SK-N-SH treated with all-trans-retinoic acid at 6 μM for 48 hours (cell line): ENCODE measurements around the gene DLG1.
A peak's percentile ranks its signal among the peaks of the same experiment; 100 is the strongest.

ENCODE experiments used
- ATAC-seq: fragments of 200-7000 bp; cut with Tn5 transposase; 3 replicates; pipeline ENCODE4 v1.9.1; 2020; ENCODE audit warnings: mild to moderate bottlenecking, moderate library complexity
- ARNTL ChIP-seq: fragments of 450-650 bp; formaldehyde crosslinking; IDR thresholded peaks from 2 replicates; pipeline ENCODE4 v1.5.0; 2020; ENCODE audit warnings: low read depth, mild to moderate bottlenecking, moderate library complexity, borderline replicate concordance
- BACH2 ChIP-seq: fragments of 250-450 bp; sonication (Bioruptor Pico); IDR thresholded peaks from 2 replicates; pipeline ENCODE4 v1.9.0; 2021; ENCODE audit warnings: mild to moderate bottlenecking, borderline replicate concordance
- CREB5 ChIP-seq: fragments of 250-450 bp; sonication (Bioruptor Pico); IDR thresholded peaks from 2 replicates; pipeline ENCODE4 v1.5.1; 2020; ENCODE audit warnings: low read depth, mild to moderate bottlenecking, moderate library complexity
- CSDC2 ChIP-seq: fragments of 250-450 bp; sonication (Bioruptor Pico); IDR thresholded peaks from 2 replicates; pipeline ENCODE4 v1.5.0; 2020; ENCODE audit warnings: mild to moderate bottlenecking, moderate library complexity
- ESRRG ChIP-seq: fragments of 250-450 bp; sonication (Bioruptor Pico); IDR thresholded peaks from 2 replicates; pipeline ENCODE4 v1.6.1; 2021; ENCODE audit warnings: mild to moderate bottlenecking
- ISL1 ChIP-seq: fragments of 250-450 bp; sonication (Bioruptor Pico); IDR thresholded peaks from 2 replicates; pipeline ENCODE4 v2.1.2; 2022; ENCODE audit warnings: mild to moderate bottlenecking, moderate library complexity
- OSR1 ChIP-seq: fragments of 250-450 bp; sonication (Bioruptor Pico); IDR thresholded peaks from 2 replicates; pipeline ENCODE4 v1.8.0; 2022; ENCODE audit warnings: moderate library complexity, mild to moderate bottlenecking, inconsistent platforms
- PPARA ChIP-seq: fragments of 250-450 bp; sonication (Bioruptor Pico); IDR thresholded peaks from 2 replicates; pipeline ENCODE4 v1.5.0; 2020; ENCODE audit warnings: mild to moderate bottlenecking, borderline replicate concordance
- RARB ChIP-seq: fragments of 250-450 bp; sonication (Bioruptor Pico); IDR thresholded peaks from 2 replicates; pipeline ENCODE4 v1.8.0; 2021; ENCODE audit warnings: mild to moderate bottlenecking, moderate library complexity
- SNAI2 ChIP-seq: fragments of 250-450 bp; sonication (Bioruptor Pico); IDR thresholded peaks from 2 replicates; pipeline ENCODE4 v1.5.0; 2020; ENCODE audit warnings: mild to moderate bottlenecking, moderate library complexity
- TCF4 ChIP-seq: fragments of 250-450 bp; sonication (Bioruptor Pico); IDR thresholded peaks from 2 replicates; pipeline ENCODE4 v1.8.0; 2021; ENCODE audit warnings: mild to moderate bottlenecking, moderate library complexity, borderline replicate concordance
- TOX ChIP-seq: fragments of 250-450 bp; sonication (Bioruptor Pico); IDR thresholded peaks from 2 replicates; pipeline ENCODE4 v1.8.0; 2021; ENCODE audit warnings: mild to moderate bottlenecking, moderate library complexity, borderline replicate concordance
- ZC3H10 ChIP-seq: fragments of 250-450 bp; sonication (Bioruptor Pico); IDR thresholded peaks from 2 replicates; pipeline ENCODE4 v1.5.1; 2021; ENCODE audit warnings: mild to moderate bottlenecking, moderate library complexity
- ZFP3 ChIP-seq: fragments of 250-450 bp; sonication (Bioruptor Pico); IDR thresholded peaks from 2 replicates; pipeline ENCODE4 v1.5.0; 2020; ENCODE audit warnings: mild to moderate bottlenecking, moderate library complexity
- ZFP30 ChIP-seq: fragments of 450-650 bp; formaldehyde crosslinking; IDR thresholded peaks from 2 replicates; pipeline ENCODE4 v1.5.0; 2022; ENCODE audit warnings: mild to moderate bottlenecking, moderate library complexity
- ZNF565 ChIP-seq: fragments of 450-650 bp; formaldehyde crosslinking; conservative IDR thresholded peaks from 2 replicates; pipeline ENCODE4 v1.5.0; 2020; ENCODE audit warnings: low read depth, mild to moderate bottlenecking, moderate library complexity
- ZNF70 ChIP-seq: fragments of 450-650 bp; formaldehyde crosslinking; IDR thresholded peaks from 2 replicates; pipeline ENCODE4 v1.5.0; 2020; ENCODE audit warnings: mild to moderate bottlenecking, moderate library complexity
- ZNF8 ChIP-seq: fragments of 450-650 bp; formaldehyde crosslinking; IDR thresholded peaks from 2 replicates; pipeline ENCODE4 v1.5.0; 2020; ENCODE audit warnings: mild to moderate bottlenecking, moderate library complexity
- TF ChIP-seq, protein P1 (sequence below): fragments of 250-450 bp; sonication (Bioruptor Pico); IDR thresholded peaks from 2 replicates; pipeline ENCODE4 v1.8.0; 2020; ENCODE audit warnings: mild to moderate bottlenecking, moderate library complexity, borderline replicate concordance
- TF ChIP-seq, protein P2 (sequence below): fragments of 250-450 bp; sonication (Bioruptor Pico); IDR thresholded peaks from 2 replicates; pipeline ENCODE4 v1.5.1; 2021; ENCODE audit warnings: mild to moderate bottlenecking, moderate library complexity
- TF ChIP-seq, protein P3 (sequence below): fragments of 250-450 bp; sonication (Bioruptor Pico); IDR thresholded peaks from 2 replicates; pipeline ENCODE4 v1.8.0; 2021; ENCODE audit warnings: low read depth, mild to moderate bottlenecking, moderate library complexity, borderline replicate concordance
- TF ChIP-seq, protein P4 (sequence below): fragments of 250-450 bp; sonication (Bioruptor Pico); IDR thresholded peaks from 2 replicates; pipeline ENCODE4 v1.5.0; 2020; ENCODE audit warnings: mild to moderate bottlenecking, moderate library complexity

DLG1 gene

GRCh38 chr3:197155046-197155445, 143.4 kb downstream of the DLG1 start:
- ATAC-seq = no peak
- TF ChIP-seq ZNF70 (CRISPR knock-in tag) (no peak), SNAI2 (CRISPR knock-in tag) (no peak), TOX (no peak), ZFP30 (CRISPR knock-in tag) (no peak)

DNA sequence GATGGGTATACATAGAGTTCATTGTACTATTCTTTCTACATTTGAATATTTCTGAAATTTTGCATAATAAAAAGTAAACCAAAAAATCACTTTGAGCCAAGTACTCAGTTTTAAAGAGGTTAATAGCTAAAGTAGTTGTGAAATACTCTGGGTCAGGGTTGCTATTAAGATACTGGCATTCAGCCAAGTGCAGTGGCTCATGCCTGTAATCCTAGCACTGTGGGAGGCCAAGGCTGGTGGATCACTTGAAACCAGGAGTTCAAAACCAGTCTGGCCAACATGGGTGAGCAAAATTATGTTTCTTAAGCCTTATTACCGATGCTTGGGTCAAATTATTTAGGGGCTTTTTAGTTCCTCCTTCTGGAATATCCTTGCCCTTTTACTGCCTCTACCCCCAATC, 146.8 kb downstream of the DLG1 start:
- peak; percentile 56; the same call in 1 of the 3 replicates for ATAC-seq
- TF ChIP-seq SNAI2 (CRISPR knock-in tag) = no peak
- no peak for TF ChIP-seq ARNTL (CRISPR knock-in tag)
- no peak for TF ChIP-seq CREB5 (CRISPR knock-in tag)
- TF ChIP-seq, protein P1, sequence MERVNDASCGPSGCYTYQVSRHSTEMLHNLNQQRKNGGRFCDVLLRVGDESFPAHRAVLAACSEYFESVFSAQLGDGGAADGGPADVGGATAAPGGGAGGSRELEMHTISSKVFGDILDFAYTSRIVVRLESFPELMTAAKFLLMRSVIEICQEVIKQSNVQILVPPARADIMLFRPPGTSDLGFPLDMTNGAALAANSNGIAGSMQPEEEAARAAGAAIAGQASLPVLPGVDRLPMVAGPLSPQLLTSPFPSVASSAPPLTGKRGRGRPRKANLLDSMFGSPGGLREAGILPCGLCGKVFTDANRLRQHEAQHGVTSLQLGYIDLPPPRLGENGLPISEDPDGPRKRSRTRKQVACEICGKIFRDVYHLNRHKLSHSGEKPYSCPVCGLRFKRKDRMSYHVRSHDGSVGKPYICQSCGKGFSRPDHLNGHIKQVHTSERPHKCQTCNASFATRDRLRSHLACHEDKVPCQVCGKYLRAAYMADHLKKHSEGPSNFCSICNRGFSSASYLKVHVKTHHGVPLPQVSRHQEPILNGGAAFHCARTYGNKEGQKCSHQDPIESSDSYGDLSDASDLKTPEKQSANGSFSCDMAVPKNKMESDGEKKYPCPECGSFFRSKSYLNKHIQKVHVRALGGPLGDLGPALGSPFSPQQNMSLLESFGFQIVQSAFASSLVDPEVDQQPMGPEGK (CRISPR knock-in tag) = no peak
- TF ChIP-seq ZFP3 (CRISPR knock-in tag) = no peak
- TF ChIP-seq, protein P2, sequence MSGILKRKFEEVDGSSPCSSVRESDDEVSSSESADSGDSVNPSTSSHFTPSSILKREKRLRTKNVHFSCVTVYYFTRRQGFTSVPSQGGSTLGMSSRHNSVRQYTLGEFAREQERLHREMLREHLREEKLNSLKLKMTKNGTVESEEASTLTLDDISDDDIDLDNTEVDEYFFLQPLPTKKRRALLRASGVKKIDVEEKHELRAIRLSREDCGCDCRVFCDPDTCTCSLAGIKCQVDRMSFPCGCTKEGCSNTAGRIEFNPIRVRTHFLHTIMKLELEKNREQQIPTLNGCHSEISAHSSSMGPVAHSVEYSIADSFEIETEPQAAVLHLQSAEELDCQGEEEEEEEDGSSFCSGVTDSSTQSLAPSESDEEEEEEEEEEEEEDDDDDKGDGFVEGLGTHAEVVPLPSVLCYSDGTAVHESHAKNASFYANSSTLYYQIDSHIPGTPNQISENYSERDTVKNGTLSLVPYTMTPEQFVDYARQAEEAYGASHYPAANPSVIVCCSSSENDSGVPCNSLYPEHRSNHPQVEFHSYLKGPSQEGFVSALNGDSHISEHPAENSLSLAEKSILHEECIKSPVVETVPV (CRISPR knock-in tag) = no peak
- TF ChIP-seq CSDC2 (CRISPR knock-in tag) = no peak
- no peak for TF ChIP-seq TOX
- TF ChIP-seq PPARA (CRISPR knock-in tag) = no peak
- no peak for TF ChIP-seq BACH2 (CRISPR knock-in tag)
- no peak for TF ChIP-seq RARB
- TF ChIP-seq, protein P3, sequence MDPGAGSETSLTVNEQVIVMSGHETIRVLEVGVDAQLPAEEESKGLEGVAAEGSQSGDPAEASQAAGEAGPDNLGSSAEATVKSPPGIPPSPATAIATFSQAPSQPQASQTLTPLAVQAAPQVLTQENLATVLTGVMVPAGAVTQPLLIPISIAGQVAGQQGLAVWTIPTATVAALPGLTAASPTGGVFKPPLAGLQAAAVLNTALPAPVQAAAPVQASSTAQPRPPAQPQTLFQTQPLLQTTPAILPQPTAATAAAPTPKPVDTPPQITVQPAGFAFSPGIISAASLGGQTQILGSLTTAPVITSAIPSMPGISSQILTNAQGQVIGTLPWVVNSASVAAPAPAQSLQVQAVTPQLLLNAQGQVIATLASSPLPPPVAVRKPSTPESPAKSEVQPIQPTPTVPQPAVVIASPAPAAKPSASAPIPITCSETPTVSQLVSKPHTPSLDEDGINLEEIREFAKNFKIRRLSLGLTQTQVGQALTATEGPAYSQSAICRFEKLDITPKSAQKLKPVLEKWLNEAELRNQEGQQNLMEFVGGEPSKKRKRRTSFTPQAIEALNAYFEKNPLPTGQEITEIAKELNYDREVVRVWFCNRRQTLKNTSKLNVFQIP (CRISPR knock-in tag) = no peak
- TF ChIP-seq ISL1 (CRISPR knock-in tag) = no peak
- TF ChIP-seq ZC3H10 (CRISPR knock-in tag) = no peak
- no peak for TF ChIP-seq ZFP30 (CRISPR knock-in tag)
- no peak for TF ChIP-seq OSR1 (CRISPR knock-in tag)
- no peak for TF ChIP-seq ZNF565 (CRISPR knock-in tag)
- no peak for TF ChIP-seq TCF4 (CRISPR knock-in tag)
- no peak for TF ChIP-seq ZNF8 (CRISPR knock-in tag)
- TF ChIP-seq ZNF70 (CRISPR knock-in tag) = no peak

DNA sequence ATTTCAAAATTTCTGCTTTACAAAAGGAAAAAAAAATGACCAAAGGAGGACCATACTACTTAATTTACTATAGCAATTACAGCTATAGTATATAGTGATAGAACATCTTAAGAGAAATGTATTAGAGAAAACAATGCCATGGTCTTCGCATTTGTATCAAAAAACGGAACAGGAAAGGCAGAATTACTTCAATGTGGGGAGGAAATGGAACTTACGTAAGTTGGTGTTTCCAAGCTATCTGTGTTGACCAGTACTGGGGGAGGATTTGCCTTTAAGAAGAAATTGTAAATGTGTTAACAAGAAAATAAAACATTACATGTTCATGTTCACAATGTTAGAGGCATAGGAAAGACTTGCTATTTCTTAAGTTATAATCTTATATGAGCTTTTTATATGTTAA, 148.9 kb downstream of the DLG1 start:
- ATAC-seq = no peak
- TF ChIP-seq, protein P1 (CRISPR knock-in tag) = no peak
- no peak for TF ChIP-seq ARNTL (CRISPR knock-in tag)
- no peak for TF ChIP-seq OSR1 (CRISPR knock-in tag)
- TF ChIP-seq ESRRG (CRISPR knock-in tag) = no peak
- no peak for TF ChIP-seq ZFP30 (CRISPR knock-in tag)
- TF ChIP-seq CSDC2 (CRISPR knock-in tag) = no peak
- no peak for TF ChIP-seq PPARA (CRISPR knock-in tag)
- TF ChIP-seq RARB = no peak
- TF ChIP-seq, protein P4, sequence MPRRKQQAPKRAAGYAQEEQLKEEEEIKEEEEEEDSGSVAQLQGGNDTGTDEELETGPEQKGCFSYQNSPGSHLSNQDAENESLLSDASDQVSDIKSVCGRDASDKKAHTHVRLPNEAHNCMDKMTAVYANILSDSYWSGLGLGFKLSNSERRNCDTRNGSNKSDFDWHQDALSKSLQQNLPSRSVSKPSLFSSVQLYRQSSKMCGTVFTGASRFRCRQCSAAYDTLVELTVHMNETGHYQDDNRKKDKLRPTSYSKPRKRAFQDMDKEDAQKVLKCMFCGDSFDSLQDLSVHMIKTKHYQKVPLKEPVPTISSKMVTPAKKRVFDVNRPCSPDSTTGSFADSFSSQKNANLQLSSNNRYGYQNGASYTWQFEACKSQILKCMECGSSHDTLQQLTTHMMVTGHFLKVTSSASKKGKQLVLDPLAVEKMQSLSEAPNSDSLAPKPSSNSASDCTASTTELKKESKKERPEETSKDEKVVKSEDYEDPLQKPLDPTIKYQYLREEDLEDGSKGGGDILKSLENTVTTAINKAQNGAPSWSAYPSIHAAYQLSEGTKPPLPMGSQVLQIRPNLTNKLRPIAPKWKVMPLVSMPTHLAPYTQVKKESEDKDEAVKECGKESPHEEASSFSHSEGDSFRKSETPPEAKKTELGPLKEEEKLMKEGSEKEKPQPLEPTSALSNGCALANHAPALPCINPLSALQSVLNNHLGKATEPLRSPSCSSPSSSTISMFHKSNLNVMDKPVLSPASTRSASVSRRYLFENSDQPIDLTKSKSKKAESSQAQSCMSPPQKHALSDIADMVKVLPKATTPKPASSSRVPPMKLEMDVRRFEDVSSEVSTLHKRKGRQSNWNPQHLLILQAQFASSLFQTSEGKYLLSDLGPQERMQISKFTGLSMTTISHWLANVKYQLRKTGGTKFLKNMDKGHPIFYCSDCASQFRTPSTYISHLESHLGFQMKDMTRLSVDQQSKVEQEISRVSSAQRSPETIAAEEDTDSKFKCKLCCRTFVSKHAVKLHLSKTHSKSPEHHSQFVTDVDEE (CRISPR knock-in tag) = no peak
- TF ChIP-seq ZFP3 (CRISPR knock-in tag) = no peak
- TF ChIP-seq, protein P2 (CRISPR knock-in tag) = no peak
- TF ChIP-seq TOX = no peak
- TF ChIP-seq TCF4 (CRISPR knock-in tag) = no peak
- TF ChIP-seq ZNF565 (CRISPR knock-in tag) = no peak
- TF ChIP-seq, protein P3 (CRISPR knock-in tag) = no peak
- TF ChIP-seq SNAI2 (CRISPR knock-in tag) = no peak
- TF ChIP-seq ZC3H10 (CRISPR knock-in tag) = no peak
